Measurements from ENCODE around the gene FAM111A. TPM values are rescaled to one million over a fixed set of nuclear protein-coding genes. Genes with fewer than 3 reads are reported as not detected.
A peak's percentile ranks its signal among the peaks of the same experiment; 100 is the strongest.

Gene FAM111A
- total RNA-seq, 3 donors from 2014 or later (not counting 1 experiment from before 2014, with no cell fraction given) = 93.7 to 125 (median 102) TPM

DNA sequence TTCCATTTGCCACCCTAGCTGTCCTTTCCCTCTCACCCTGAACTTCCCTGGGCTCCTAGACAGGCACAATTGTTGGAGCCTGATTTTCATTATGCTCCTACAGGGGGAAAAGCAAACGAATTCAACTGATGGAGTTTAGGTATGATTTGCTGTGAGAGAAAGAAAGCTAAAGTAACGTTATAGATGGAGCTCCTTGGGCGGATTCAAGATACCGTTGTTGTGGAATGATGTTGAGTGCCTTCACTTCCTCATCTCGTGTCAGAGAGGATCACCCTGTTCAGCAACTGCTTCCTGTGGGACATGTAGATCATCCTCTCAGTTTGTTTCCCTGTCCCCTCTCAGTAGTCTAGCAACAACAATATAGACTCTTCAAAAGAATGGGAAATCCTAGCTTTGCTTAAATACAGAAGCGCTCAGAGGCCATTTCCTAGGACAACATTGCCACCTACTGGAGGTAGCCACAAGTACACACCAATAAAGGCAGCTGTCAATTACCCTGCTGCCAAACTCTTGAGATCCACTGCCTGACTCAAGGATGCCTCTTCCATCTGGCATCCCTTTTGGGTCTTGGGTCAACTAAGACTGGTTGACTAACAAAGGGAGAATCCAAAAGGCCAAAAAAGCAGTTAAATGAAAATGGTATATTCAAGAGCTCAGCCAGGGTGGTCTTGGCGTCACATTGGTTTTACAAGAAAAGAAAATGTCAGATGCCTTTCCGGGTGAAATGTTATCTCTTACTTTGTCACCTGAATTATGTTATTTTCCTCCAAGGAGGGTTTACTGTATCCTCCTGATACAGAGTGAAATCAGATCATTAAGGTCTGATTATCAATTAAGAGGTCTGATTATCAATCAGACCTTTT, 15.8 kb downstream of the FAM111A start:
- WGBS (ENCODE audit: insufficient coverage) = 48% methylated on average over 8 of the region's 8 CpGs
- Mint-ChIP-seq H3K9me3 (no peaks in the 10 kb centered on the region), H3K4me3 (no peak overlapping the region)

DNA sequence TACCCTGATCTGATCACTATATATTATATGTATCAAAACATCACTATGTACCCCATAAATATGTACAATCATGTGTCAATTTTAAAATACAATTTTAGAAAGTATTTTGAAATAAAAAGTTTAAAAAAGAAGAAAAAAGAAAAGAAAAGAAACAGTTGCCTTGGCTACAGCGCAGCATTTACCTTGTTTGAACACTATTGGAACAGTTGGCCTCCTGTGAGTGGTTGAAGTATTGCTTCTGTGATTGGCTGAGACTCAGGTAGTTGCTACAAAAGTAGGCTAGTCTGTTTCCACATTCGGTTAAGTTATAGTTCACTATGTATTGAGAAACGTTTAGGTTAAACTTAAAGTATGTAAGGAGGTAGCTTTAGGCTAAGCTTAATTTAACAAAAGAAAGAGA, 21.4 kb downstream of the FAM111A start:
- Mint-ChIP-seq H3K27ac (no peak overlapping the region), H3K9me3 (no peaks in the 10 kb centered on the region), H3K4me3 (no peak overlapping the region), H3K4me1 (no peaks in the 10 kb centered on the region), H3K36me3 (no peaks in the 10 kb centered on the region), H3K27me3 (ENCODE audit: low read depth in 2 of 2) (peaks cover 18 to 19% of the 10 kb centered on the region in 2 donors)
- peaks cover 5% of the 10 kb centered on the region for H3K27me3 ChIP-seq (ENCODE audit: control insufficient read depth, insufficient read depth, low read length)
- H3K27ac ChIP-seq (ENCODE audit: low read length) = no peak overlapping the region
- ATAC-seq (no peak), DNase-seq (no peak)
- H3K36me3 ChIP-seq (ENCODE audit: control insufficient read depth, insufficient read depth, low read length) = no peaks in the 10 kb centered on the region
- H3K9me3 ChIP-seq (ENCODE audit: control insufficient read depth, insufficient read depth, low read length) = no peaks in the 10 kb centered on the region
- no peaks in the 10 kb centered on the region for H3K4me1 ChIP-seq (ENCODE audit: control insufficient read depth, insufficient read depth, low read length)
- TF ChIP-seq, protein P1, sequence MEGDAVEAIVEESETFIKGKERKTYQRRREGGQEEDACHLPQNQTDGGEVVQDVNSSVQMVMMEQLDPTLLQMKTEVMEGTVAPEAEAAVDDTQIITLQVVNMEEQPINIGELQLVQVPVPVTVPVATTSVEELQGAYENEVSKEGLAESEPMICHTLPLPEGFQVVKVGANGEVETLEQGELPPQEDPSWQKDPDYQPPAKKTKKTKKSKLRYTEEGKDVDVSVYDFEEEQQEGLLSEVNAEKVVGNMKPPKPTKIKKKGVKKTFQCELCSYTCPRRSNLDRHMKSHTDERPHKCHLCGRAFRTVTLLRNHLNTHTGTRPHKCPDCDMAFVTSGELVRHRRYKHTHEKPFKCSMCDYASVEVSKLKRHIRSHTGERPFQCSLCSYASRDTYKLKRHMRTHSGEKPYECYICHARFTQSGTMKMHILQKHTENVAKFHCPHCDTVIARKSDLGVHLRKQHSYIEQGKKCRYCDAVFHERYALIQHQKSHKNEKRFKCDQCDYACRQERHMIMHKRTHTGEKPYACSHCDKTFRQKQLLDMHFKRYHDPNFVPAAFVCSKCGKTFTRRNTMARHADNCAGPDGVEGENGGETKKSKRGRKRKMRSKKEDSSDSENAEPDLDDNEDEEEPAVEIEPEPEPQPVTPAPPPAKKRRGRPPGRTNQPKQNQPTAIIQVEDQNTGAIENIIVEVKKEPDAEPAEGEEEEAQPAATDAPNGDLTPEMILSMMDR (IDR thresholded peaks at IDR 0.05) = no peak
- 100% methylated on average over 2 of the region's 3 CpGs for WGBS (ENCODE audit: insufficient coverage)
- H3K4me3 ChIP-seq (ENCODE audit: low read length) = no peak overlapping the region
- intact Hi-C loops (cut with micrococcal nuclease) = no loop called here

More for the DNA sequence above, 15.8 kb downstream of the FAM111A start:
- DNase-seq (peak; percentile 31 to 88), ATAC-seq (peak; percentile 94 to 99 (median 99))
- Histone ChIP-seq H3K4me1 (ENCODE audit: control insufficient read depth, insufficient read depth, low read length) (peaks cover 4% of the 10 kb centered on the region), H3K27ac (ENCODE audit: low read length) (no peak overlapping the region), H3K36me3 (ENCODE audit: control insufficient read depth, insufficient read depth, low read length) (no peaks in the 10 kb centered on the region), H3K9me3 (ENCODE audit: control insufficient read depth, insufficient read depth, low read length) (no peaks in the 10 kb centered on the region), H3K27me3 (ENCODE audit: control insufficient read depth, insufficient read depth, low read length) (no peaks in the 10 kb centered on the region), H3K4me3 (ENCODE audit: low read length) (no peak overlapping the region)
- peaks cover 8 to 9% of the 10 kb centered on the region in 2 donors for H3K4me1 Mint-ChIP-seq
- TF ChIP-seq, protein P1 (IDR thresholded peaks at IDR 0.05) = peak; percentile 75
- peaks cover 0 to 5% of the 10 kb centered on the region in 2 donors for H3K27me3 Mint-ChIP-seq (ENCODE audit: low read depth in 2 of 2)
- intact Hi-C loops (cut with micrococcal nuclease) = loop anchor here (1.0 to 5.0 kb wide), 5 partner anchors 61 to 504 kb away; no protein-coding TSS in a partner anchor
- H3K27ac Mint-ChIP-seq = no peak overlapping the region
- H3K36me3 Mint-ChIP-seq = no peaks in the 10 kb centered on the region

DNA sequence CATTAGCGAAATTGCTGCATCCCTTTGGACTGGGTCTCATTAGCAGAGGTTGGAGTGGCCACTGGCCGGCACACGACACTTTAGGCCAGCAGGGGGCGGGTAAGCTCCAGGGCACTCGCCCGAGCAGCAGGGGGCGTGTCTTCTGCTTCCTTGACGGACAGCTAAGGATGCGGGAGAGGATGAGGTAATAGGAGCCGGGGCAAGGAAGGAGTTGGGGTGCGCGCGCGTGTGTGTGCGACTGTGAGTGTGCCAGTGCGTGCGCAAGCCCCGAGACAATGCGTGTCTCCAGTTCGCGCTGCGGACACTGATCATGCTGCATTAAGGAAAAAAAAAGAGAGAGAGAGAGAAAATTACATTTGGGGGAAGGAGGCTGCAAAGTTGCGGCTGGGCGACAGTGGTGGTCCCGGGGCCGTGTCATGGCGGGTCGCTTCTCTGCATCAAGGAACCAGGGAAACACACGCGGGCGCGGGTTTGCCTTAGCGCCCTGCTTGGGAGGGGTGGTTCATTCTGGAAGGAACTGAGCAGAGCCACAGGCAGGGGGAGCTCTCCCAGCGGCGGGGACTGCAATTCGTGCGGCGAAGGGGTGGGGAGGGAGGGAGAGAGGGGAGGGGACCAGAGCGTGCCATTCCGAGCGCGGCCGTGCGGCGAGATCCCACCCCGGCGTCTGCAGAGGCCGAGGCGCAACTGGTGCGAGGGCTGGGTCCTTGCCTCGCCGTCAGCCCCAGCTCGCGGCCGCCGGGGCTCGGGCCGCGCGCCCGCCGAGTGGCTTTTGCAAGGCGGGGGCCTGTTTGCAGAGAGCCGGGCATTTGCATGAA, 29.1 kb downstream of the FAM111A start, which contains the start of gene DTX4:
DTX4 (plus strand) TSS at position 625 of the 815 bp plus-strand sequence. CDS start 464 bp downstream, outside the sequence.
- peak within 1 kb of the TSS; percentile 39 for H3K27ac ChIP-seq (ENCODE audit: low read length)
- Mint-ChIP-seq H3K27me3 (ENCODE audit: low read depth in 2 of 2) (peaks cover 14 to 19% of the 10 kb centered on the region in 2 donors), H3K27ac (peak within 1 kb of the TSS in 1 of 2 donors; percentile 40), H3K4me3 (peak within 1 kb of the TSS; percentile 88), H3K4me1 (peaks cover 7 to 9% of the 10 kb centered on the region in 2 donors), H3K36me3 (no peaks in the 10 kb centered on the region), H3K9me3 (no peaks in the 10 kb centered on the region)
- H3K9me3 ChIP-seq (ENCODE audit: control insufficient read depth, insufficient read depth, low read length) = no peaks in the 10 kb centered on the region
- no peaks in the 10 kb centered on the region for H3K36me3 ChIP-seq (ENCODE audit: control insufficient read depth, insufficient read depth, low read length)
- intact Hi-C loops (cut with micrococcal nuclease) = loop anchor here (1.0 to 5.0 kb wide), 4 partner anchors 29 to 511 kb away; partner anchors contain the start of gene FAM111A
- peaks cover 12% of the 10 kb centered on the region for H3K4me1 ChIP-seq (ENCODE audit: control insufficient read depth, insufficient read depth, low read length)
- H3K27me3 ChIP-seq (ENCODE audit: control insufficient read depth, insufficient read depth, low read length) = peaks cover 9% of the 10 kb centered on the region
- H3K4me3 ChIP-seq (ENCODE audit: low read length) = peak within 1 kb of the TSS; percentile 69
- under 1% methylated on average over 64 of the region's 64 CpGs for WGBS (ENCODE audit: insufficient coverage)
- DNase-seq (peak; percentile 86 to 93), ATAC-seq (peak; percentile 90 to 95 (median 91))
- TF ChIP-seq, protein P1 (IDR thresholded peaks at IDR 0.05) = peak; percentile 84

All from natural killer cell (primary cell).